Prostate gland (tissue), 2 donors: ENCODE data around the gene DCTD. TPM values are rescaled to one million over a fixed set of nuclear protein-coding genes. Genes with fewer than 3 reads are reported as not detected.

Experiments
- DNase-seq: peaks from one replicate; pipeline ENCODE4 v3.0.0-alpha.2; 2019; ENCODE audit warnings: low spot score
- H3K27ac ChIP-seq, 2 donors: fragments of 200-600 bp; sonication (generic); 2 replicates each; pipeline ENCODE4 v1.5.1; 2017 to 2019
- H3K27me3 ChIP-seq: fragments of 200-600 bp; sonication (generic); replicated peaks from 2 replicates; pipeline ENCODE4 v1.5.1; 2019; ENCODE audit not compliant: insufficient read depth
- H3K36me3 ChIP-seq, 2 donors: fragments of 200-600 bp; sonication (generic); 1 replicate in 1 of 2; 2 replicates in 1 of 2; pipeline versions ENCODE4 v1.5.1 to v1.8.1; 2017 to 2019
- H3K4me1 ChIP-seq: fragments of 200-600 bp; sonication (generic); replicated peaks from 2 replicates; pipeline ENCODE4 v1.5.1; 2019
- H3K4me3 ChIP-seq, 2 donors: fragments of 200-600 bp; sonication (generic); 2 replicates each; pipeline ENCODE4 v1.5.1; 2017 to 2019
- H3K9me3 ChIP-seq: fragments of 200-600 bp; sonication (generic); 2 replicates; pipeline ENCODE4 v1.5.1; 2017
- CTCF ChIP-seq, 4 experiments: fragments of 200-600 bp in 2 of 4; fragments of 450-650 bp in 2 of 4; sonication (generic) in 2 of 4; IDR thresholded peaks; 1 replicate in 3 of 4; 2 replicates in 1 of 4; pipeline ENCODE4 v1.5.1; 2016 to 2019; ENCODE audit warnings: antibody characterized with exemption in 4 of 4, mild to moderate bottlenecking in 2 of 4, moderate library complexity in 2 of 4
- POLR2A ChIP-seq: fragments of 450-650 bp; IDR thresholded peaks from one replicate; pipeline ENCODE4 v1.6.1; 2016; ENCODE audit warnings: antibody characterized with exemption, mild to moderate bottlenecking
- POLR2AphosphoS5 ChIP-seq: sonication (generic); formaldehyde crosslinking; IDR thresholded peaks from one replicate; pipeline ENCODE4 v1.6.1; 2017; ENCODE audit warnings: antibody characterized with exemption
- WGBS: methylation state at CpG from one replicate; pipeline ENCODE4 v1.1.5; 2018; 5-methylcytosine and 5-hydroxymethylcytosine counted together
- intact Hi-C: fragments of 100-400 bp; cut with DNase I; formaldehyde crosslinking; loops from one replicate; pipeline ENCODE4 v1.14.2; 2022
- total RNA-seq, 2 donors: library from RNA; depleted of rRNA; stranded (reverse); fragments of >200 nt; gene quantifications; one replicate each; pipeline ENCODE4 v1.1.0, GENCODE V29; 2016

The DCTD gene
- total RNA-seq, 2 donors from 2014 or later = 62.3 to 69.5 TPM

DNA sequence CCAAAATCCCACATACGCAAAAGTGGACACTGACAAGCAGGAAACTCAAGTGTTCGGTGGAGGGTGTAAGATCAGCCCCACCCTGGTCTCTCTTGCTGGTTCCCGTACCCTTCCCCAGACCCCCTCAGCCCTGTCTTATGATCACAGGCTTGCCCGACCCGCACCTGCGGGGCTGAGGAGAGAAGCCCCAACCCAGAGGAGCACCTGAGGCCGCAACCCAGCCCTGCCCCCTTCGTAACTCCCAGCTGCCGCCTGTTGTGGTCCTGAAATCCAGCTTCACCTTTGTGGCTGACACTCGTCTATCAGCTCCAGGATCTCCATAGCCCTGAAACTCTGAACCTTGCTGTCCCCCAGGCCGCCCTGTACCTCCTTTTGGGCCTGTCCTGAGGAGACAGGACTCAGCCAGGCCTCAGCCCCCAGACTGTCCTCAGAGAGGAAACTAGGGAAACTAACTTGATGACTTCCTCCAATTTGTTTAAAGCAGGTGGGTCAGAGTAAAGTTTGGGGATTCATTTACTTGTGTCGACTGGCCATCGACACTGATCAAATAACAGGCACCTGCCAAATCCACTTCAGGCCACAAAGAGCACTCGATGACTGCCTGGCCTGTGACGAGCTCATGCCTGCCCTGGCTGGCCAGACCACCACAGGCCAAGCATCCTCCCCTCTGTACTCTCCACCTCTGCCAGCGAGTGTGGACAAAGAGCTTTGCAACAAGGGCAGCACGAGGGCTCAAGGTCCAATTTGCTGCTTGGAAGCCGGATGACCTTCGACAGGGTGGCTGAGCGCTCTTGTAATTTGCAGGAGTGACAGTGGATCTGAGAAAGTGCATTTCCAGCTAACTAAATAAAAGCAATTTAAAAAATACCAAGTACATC is 19.3 kb downstream of the DCTD start:
- no peaks in the 10 kb centered on the region for H3K4me1 ChIP-seq
- H3K27me3 ChIP-seq = no peaks in the 10 kb centered on the region
- WGBS = 81% methylated on average over 20 of the region's 20 CpGs
- intact Hi-C loops = no loop called here
- H3K36me3 ChIP-seq = no peaks in the 10 kb centered on the region
- no peak overlapping the region for H3K4me3 ChIP-seq
- no peak for DNase-seq
- H3K9me3 ChIP-seq = no peaks in the 10 kb centered on the region
- H3K27ac ChIP-seq = no peak overlapping the region
- no peak for TF ChIP-seq CTCF (IDR thresholded peaks at IDR 0.05)
- no peak for TF ChIP-seq POLR2AphosphoS5
- no peak for TF ChIP-seq POLR2A

DNA sequence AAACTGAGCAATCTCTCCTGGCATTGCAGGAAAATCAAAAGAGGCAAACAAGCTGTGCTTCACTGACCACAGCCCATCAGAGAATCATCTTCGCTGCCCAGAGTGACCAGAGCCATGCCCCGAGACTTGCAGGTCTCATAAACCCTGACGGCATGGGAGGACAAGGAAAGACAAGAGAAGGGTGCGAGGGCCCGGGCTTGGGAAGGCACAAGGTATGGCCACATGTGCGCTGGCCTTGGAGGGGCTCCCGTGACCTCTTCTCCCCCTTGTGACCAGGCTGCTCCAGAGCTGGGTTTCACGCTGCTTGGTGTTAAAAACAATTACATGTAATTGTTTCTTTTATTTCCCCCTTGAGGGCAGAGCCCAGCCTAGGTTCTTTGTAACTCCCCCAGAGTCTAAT is 20.8 kb downstream of the DCTD start:
- H3K27ac ChIP-seq = no peak overlapping the region
- 93% methylated on average over 8 of the region's 8 CpGs for WGBS
- intact Hi-C loops = no loop called here
- TF ChIP-seq POLR2A = no peak
- no peak for TF ChIP-seq CTCF (IDR thresholded peaks at IDR 0.05)
- no peak for TF ChIP-seq POLR2AphosphoS5
- no peaks in the 10 kb centered on the region for H3K4me1 ChIP-seq
- DNase-seq = no peak
- no peaks in the 10 kb centered on the region for H3K9me3 ChIP-seq
- no peaks in the 10 kb centered on the region for H3K27me3 ChIP-seq
- H3K36me3 ChIP-seq = no peaks in the 10 kb centered on the region
- no peak overlapping the region for H3K4me3 ChIP-seq

GRCh38 chr4:182895791-182896292 is 21.3 kb downstream of the DCTD start:
- 83% methylated on average over 12 of the region's 12 CpGs for WGBS
- Histone ChIP-seq H3K4me3 (no peak overlapping the region), H3K4me1 (no peaks in the 10 kb centered on the region), H3K27ac (no peak overlapping the region), H3K9me3 (no peaks in the 10 kb centered on the region), H3K27me3 (no peaks in the 10 kb centered on the region), H3K36me3 (peaks cover 0 to 4% of the 10 kb centered on the region in 2 donors)
- intact Hi-C loops = no loop called here
- TF ChIP-seq POLR2A = no peak
- no peak for TF ChIP-seq CTCF (IDR thresholded peaks at IDR 0.05)
- no peak for TF ChIP-seq POLR2AphosphoS5
- DNase-seq = no peak

DNA sequence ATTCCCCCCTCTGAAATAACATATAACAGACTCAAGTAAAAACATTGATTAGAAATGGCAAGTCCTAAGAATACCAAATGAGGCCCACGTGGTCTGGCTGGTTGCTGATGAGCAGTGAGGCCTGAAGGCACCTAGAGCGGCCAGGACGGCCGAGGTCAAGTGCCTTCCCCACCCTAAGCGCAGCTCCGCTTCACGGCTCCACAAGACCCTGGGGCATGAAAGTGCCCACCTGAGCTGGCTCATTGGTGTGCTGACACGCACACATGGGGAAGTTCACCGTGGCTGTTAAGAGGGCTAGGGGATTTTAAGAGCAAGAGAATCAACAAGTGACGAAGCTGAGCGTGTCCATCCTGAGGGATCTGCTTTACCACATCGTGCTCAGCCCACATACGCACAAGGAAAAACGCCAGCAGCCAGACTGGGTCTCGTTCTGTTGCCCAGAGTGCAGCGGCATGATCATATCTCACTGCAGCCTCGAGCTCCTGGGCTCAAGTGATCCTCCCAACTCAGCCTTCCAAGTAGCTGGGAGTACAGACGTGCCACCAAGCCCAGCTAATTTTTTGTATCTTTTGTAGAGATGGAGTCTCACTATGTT is 22.4 kb downstream of the DCTD start:
- no peaks in the 10 kb centered on the region for H3K4me1 ChIP-seq
- peaks cover 0 to 7% of the 10 kb centered on the region in 2 donors for H3K36me3 ChIP-seq
- WGBS = 94% methylated on average over 18 of the region's 18 CpGs
- no peak overlapping the region for H3K27ac ChIP-seq
- no peaks in the 10 kb centered on the region for H3K27me3 ChIP-seq
- intact Hi-C loops = no loop called here
- H3K9me3 ChIP-seq = no peaks in the 10 kb centered on the region
- no peak for DNase-seq
- H3K4me3 ChIP-seq = no peak overlapping the region
- TF ChIP-seq POLR2A (no peak), CTCF (IDR thresholded peaks at IDR 0.05) (no peak), POLR2AphosphoS5 (no peak)
